ENCODE results near the gene NLRC5. TPM values are rescaled to one million over a fixed set of nuclear protein-coding genes. Genes with fewer than 3 reads are reported as not detected.

NLRC5 gene
- total and polyA plus RNA-seq, 9 of the 15 experiments (the other 6 are each of a cell fraction or from before 2014, with no cell fraction given), result 0.59 to 0.71 TPM; not detected in 7

DNA sequence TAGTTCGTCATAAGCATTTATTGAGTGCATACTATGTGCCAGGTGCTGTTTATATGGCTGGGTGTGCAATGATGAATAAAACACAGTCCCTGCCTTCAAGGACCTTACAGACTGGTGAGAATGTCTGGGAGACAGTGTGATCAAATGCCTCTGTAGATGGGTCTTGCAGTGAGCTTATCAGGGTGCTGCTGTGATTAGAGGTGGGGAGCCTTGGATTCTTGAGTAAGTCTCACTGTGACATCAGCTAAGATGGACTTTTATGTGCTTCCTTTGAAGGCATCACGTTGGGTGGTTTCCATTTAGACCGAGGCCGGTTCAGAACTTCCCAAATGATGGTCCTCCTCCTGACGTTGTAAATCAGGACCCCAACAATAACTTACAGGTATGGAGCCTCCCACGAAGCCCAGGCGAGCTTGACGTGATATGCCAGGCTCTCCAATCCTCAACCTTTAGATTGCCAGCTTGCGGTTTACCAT lies 47.5 kb upstream of the NLRC5 start:
- ChIA-PET CTCF (ENCODE audit: low intra/inter-chr PET ratio) (no interaction called here), POLR2A (interaction anchor here (0.6 to 8.4 kb wide), 12 partner anchors 8 to 177 kb away, joined by 3 to 102 read pairs (median 3); partner anchors contain the start of genes CETP and HERPUD1)
- Histone ChIP-seq H3K4me2 (ENCODE audit: insufficient read depth, low read length) (no peak overlapping the region), H3K9me3 (replicated peaks; ENCODE audit: control insufficient read depth, insufficient read depth, low read depth, low read length) (no peaks in the 10 kb centered on the region), H3K4me3 (no peak overlapping the region), H4K20me1 (replicated peaks; ENCODE audit: control insufficient read depth, insufficient read depth, low read length) (peaks cover 6% of the 10 kb centered on the region; the same call in 1 of the 2 replicates), H3K79me2 (ENCODE audit: control insufficient read depth, insufficient read depth, low read length) (no peaks in the 10 kb centered on the region), H3K4me1 (replicated peaks in 1 of 2; ENCODE audit: control insufficient read depth in 2 of 2, insufficient read depth in 2 of 2, low read length in 2 of 2) (no peaks in the 10 kb centered on the region), H2AFZ (ENCODE audit: low read depth, low read length) (no peak overlapping the region), H3K27ac (ENCODE audit: extremely low read depth, low read depth, low read length) (no peak overlapping the region), H3K9me1 (ENCODE audit: control insufficient read depth, insufficient read depth, low read length) (no peaks in the 10 kb centered on the region), H3K27me3 (ENCODE audit: control insufficient read depth in 2 of 2, insufficient read depth in 2 of 2, low read length in 2 of 2) (no peaks in the 10 kb centered on the region), H3K36me3 (ENCODE audit: control insufficient read depth, insufficient read depth, low read length) (peaks cover 82% of the 10 kb centered on the region), H3K9ac (ENCODE audit: insufficient read depth in 1 of 2, low read depth in 2 of 2, low read length in 2 of 2) (no peak overlapping the region)
- BruUV-seq (replicated peaks), result no TSS peak
- intact Hi-C loops (cut with micrococcal nuclease) (no loop called here), in situ Hi-C loops (cut with MboI) (no loop called here)
- DNase-seq (ENCODE audit: extremely low read depth in 1 of 4, low spot score in 3 of 4) (no peak), FAIRE-seq (no peak), ATAC-seq (peak; percentile 2; the same call in 2 of the 3 replicates)
- WGBS (ENCODE audit: insufficient coverage, low coverage, missing lambda C conversion rate), result 70% methylated on average over 9 of the region's 9 CpGs
- TF ChIP-seq L3MBTL2 (IDR thresholded peaks at IDR 0.05) (no peak), BCL6 (CRISPR knock-in tag; IDR thresholded peaks at IDR 0.05) (no peak), ILF3 (IDR thresholded peaks at IDR 0.05; ENCODE audit: borderline replicate concordance) (peak; percentile 81; the same call in 1 of the 2 replicates), KLF13 (tag; IDR thresholded peaks at IDR 0.05; ENCODE audit: borderline replicate concordance, low read depth) (no peak), ZSCAN32 (CRISPR knock-in tag; IDR thresholded peaks at IDR 0.05) (no peak), ZNF224 (CRISPR knock-in tag; IDR thresholded peaks at IDR 0.05) (no peak), POLR2AphosphoS5 (IDR thresholded peaks at IDR 0.05; ENCODE audit: control insufficient read depth, insufficient read depth, low read depth, low read length) (peak; percentile 19; the same call in 1 of the 2 replicates), KHSRP (IDR thresholded peaks at IDR 0.05) (peak; percentile 64), BDP1 (IDR thresholded peaks at IDR 0.05; ENCODE audit: insufficient read depth, insufficient read length) (no peak), RBM22 (IDR thresholded peaks at IDR 0.05; ENCODE audit: low read depth, low read length, poor library complexity, severe bottlenecking) (peak; percentile 68), POLR2B (IDR thresholded peaks at IDR 0.05; ENCODE audit: low read depth, partially characterized antibody) (peak; percentile 64), GTF2A2 (tag; IDR thresholded peaks at IDR 0.05) (no peak)
- TF ChIP-seq, protein P1, sequence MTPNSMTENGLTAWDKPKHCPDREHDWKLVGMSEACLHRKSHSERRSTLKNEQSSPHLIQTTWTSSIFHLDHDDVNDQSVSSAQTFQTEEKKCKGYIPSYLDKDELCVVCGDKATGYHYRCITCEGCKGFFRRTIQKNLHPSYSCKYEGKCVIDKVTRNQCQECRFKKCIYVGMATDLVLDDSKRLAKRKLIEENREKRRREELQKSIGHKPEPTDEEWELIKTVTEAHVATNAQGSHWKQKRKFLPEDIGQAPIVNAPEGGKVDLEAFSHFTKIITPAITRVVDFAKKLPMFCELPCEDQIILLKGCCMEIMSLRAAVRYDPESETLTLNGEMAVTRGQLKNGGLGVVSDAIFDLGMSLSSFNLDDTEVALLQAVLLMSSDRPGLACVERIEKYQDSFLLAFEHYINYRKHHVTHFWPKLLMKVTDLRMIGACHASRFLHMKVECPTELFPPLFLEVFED (CRISPR knock-in tag; conservative IDR thresholded peaks at IDR 0.05), result peak; percentile 76; the same call in 1 of the 2 replicates
- TF ChIP-seq, protein P2, sequence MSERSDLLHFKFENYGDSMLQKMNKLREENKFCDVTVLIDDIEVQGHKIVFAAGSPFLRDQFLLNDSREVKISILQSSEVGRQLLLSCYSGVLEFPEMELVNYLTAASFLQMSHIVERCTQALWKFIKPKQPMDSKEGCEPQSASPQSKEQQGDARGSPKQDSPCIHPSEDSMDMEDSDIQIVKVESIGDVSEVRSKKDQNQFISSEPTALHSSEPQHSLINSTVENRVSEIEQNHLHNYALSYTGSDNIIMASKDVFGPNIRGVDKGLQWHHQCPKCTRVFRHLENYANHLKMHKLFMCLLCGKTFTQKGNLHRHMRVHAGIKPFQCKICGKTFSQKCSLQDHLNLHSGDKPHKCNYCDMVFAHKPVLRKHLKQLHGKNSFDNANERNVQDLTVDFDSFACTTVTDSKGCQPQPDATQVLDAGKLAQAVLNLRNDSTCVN (CRISPR knock-in tag; IDR thresholded peaks at IDR 0.05), result 0 out of 2 replicates have a peak, but pooled peaks have one; percentile 39
- TF ChIP-seq, protein P3, sequence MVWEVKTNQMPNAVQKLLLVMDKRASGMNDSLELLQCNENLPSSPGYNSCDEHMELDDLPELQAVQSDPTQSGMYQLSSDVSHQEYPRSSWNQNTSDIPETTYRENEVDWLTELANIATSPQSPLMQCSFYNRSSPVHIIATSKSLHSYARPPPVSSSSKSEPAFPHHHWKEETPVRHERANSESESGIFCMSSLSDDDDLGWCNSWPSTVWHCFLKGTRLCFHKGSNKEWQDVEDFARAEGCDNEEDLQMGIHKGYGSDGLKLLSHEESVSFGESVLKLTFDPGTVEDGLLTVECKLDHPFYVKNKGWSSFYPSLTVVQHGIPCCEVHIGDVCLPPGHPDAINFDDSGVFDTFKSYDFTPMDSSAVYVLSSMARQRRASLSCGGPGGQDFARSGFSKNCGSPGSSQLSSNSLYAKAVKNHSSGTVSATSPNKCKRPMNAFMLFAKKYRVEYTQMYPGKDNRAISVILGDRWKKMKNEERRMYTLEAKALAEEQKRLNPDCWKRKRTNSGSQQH (CRISPR knock-in tag; IDR thresholded peaks at IDR 0.05), result 0 out of 2 replicates have a peak, but pooled peaks have one; percentile 22
- TF ChIP-seq, protein P4, sequence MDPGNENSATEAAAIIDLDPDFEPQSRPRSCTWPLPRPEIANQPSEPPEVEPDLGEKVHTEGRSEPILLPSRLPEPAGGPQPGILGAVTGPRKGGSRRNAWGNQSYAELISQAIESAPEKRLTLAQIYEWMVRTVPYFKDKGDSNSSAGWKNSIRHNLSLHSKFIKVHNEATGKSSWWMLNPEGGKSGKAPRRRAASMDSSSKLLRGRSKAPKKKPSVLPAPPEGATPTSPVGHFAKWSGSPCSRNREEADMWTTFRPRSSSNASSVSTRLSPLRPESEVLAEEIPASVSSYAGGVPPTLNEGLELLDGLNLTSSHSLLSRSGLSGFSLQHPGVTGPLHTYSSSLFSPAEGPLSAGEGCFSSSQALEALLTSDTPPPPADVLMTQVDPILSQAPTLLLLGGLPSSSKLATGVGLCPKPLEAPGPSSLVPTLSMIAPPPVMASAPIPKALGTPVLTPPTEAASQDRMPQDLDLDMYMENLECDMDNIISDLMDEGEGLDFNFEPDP (CRISPR knock-in tag; IDR thresholded peaks at IDR 0.05), result 0 out of 2 replicates have a peak, but pooled peaks have one; percentile 38
- TF ChIP-seq, protein P5, sequence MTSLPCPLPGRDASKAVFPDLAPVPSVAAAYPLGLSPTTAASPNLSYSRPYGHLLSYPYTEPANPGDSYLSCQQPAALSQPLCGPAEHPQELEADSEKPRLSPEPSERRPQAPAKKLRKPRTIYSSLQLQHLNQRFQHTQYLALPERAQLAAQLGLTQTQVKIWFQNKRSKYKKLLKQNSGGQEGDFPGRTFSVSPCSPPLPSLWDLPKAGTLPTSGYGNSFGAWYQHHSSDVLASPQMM (CRISPR knock-in tag; IDR thresholded peaks at IDR 0.05), result no peak
